GM23248 (cell line): ENCODE data around the gene NMT1.

Source experiments
- EZH2 ChIP-seq: fragments of 200-600 bp; sonication (generic); IDR thresholded peaks from 2 replicates; pipeline ENCODE4 v1.6.1; 2018; ENCODE audit warnings: antibody characterized with exemption, mild to moderate bottlenecking; ENCODE audit not compliant: insufficient read depth, poor library complexity, severe bottlenecking
- EZH2phosphoT487 ChIP-seq: fragments of 200-600 bp; sonication (generic); IDR thresholded peaks from 2 replicates; pipeline ENCODE4 v1.6.1; 2018; ENCODE audit warnings: antibody characterized with exemption, moderate library complexity, mild to moderate bottlenecking, low read depth; ENCODE audit not compliant: insufficient read depth

DNA sequence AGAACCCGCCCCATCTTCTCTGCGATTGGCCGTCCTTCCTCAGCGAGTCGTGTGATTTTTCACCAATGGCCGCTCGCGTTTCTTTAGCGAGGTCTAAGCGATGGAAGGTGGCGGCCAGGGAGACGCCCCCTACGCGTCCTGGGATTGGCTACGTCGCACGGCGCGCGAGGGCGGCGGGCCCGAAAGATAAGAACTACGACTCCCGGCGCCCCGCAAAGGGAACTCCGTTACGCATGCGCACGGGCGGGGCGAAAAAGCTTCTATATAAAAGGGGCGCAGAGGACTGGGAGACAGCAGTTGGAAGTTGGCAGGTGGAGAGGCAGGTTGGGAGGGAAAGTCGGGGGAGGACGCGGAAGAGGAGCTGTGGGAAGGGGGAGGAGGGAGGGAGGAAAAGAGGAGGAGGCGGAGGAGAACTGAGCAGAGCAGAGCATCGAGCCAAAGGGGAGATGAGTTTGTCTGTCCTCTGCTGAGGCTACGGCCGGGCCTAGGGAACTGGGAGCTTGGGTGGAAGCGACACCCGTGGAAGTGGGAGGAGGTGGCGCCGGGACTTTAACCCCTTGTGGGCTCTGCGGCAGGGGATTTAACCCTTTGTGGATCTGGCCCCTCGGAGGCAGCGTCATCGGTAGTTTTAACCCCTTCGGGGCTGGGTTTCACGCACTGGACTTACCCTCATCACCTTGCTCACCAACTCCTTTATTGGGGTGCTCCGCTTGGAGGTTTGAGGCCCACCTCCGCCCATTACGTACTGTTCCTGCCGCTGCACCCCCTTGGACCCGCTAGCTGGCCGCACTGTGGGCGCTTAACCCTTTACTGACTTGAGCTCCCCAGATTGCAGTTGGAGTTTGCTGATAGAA is 87.3 kb downstream of the NMT1 start, which contains the start of gene HEXIM1:
- TF ChIP-seq EZH2 = no peak
- TF ChIP-seq EZH2phosphoT487 = no peak
